ENCODE data around the gene ZNF514.
"Not testable (repeated sequence)": the region's sequence is repeated elsewhere in the genome, so short reads cannot be mapped to it uniquely, and the experiment has no call there.

ZNF514 gene

GRCh38 chr2:95122197-95122551 is 37.5 kb downstream of the ZNF514 start:
- DNase-seq, result no peak

- peak; percentile 5 to 84 (median 76) for DNase-seq
Observed at GRCh38 chr2:95121407-95122196, 38.0 kb downstream of the ZNF514 start, which contains the start of gene MRPS5. TSS of gene MRPS5 (minus strand) at chr2:95121808. CDS start at chr2:95121791, 17 bp downstream.

- peak in 1 of 14 donors; percentile 26 for DNase-seq
Observed at GRCh38 chr2:95121093-95121406, 38.6 kb downstream of the ZNF514 start.

GRCh38 chr2:95115418-95115817 is 44.2 kb downstream of the ZNF514 start:
- peak in 10 of 14 donors; percentile 2 to 38 (median 30) for DNase-seq

GRCh38 chr2:95113464-95113863 is 46.2 kb downstream of the ZNF514 start:
- DNase-seq, result no peak

GRCh38 chr2:95110395-95110794 is 49.3 kb downstream of the ZNF514 start:
- DNase-seq, result no peak

- no peak for DNase-seq
Observed at GRCh38 chr2:95109260-95109659, 50.4 kb downstream of the ZNF514 start.

- DNase-seq, result no peak
Observed at GRCh38 chr2:95106081-95106480, 53.6 kb downstream of the ZNF514 start.

- DNase-seq, result no peak
Observed at GRCh38 chr2:95104606-95105005, 55.0 kb downstream of the ZNF514 start.

GRCh38 chr2:95099910-95100309 is 59.7 kb downstream of the ZNF514 start:
- DNase-seq, result no peak

GRCh38 chr2:95098273-95098672 is 61.4 kb downstream of the ZNF514 start:
- DNase-seq, result not testable (repeated sequence)

Measured in C1 segment of cervical spinal cord (tissue), 14 donors.